HG02588 (cell line): ENCODE measurements around the gene CCM2.

Experiments
- ATAC-seq: cut with Tn5 transposase; IDR thresholded peaks from one replicate; pipeline ENCODE4 v1.9.1; 2021; ENCODE audit warnings: mild to moderate bottlenecking, moderate library complexity; ENCODE audit not compliant: unreplicated experiment

Gene CCM2

DNA sequence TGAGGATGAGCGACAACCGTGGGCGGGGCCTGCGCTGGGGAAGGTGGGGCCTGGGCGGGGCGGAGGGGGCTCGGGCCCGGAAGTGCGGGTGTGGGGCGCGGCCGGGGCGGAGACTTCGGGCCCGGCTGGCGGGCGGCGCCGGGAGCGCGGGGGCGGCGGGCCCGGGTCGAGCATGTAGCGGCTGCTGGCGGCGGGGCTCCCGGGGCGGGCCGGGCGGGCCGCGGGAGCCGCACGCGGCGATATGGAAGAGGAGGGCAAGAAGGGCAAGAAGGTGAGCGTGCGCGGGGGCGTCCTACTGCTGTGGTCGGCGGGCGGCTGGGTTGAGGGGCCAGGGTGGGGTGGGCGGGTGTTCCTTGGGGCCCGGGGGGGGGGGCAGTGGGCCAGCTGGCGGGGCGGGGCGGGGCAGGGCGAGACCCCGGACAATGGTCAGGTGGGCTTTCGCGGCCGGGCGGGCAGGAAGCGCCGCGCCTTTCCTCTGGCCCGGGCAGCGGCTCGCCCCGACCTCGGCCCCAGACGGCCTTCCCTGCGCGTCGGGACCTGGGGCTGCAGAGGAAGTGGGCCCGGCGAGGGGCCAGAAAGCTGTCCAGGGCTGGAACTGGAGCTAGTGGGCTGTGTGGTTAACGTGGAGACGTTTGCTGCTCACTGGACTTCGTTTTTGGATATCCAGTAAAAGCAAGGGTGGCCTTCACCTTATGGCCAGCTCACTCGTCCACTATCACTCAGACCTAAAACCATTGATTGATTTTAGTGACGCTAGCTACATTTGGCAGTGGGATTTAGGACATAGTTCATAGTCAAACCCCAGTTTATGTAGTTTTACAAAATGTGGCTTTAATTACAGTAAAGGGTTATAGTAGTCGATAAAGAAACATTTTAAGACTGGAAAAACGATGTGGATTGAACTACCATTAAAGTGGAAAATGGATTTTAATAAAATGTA, at the start of gene CCM2:
Gene CCM2, plus strand, starts transcription at position 109 of the 940 bp plus-strand sequence. Its CDS starts 133 bp downstream, at position 242.
- ATAC-seq: peak; percentile 6

- no peak for ATAC-seq
Measured at GRCh38 chr7:44953156-44953555, 46.8 kb upstream of the CCM2 start.

- ATAC-seq: no peak
Measured at GRCh38 chr7:44955733-44956132, 44.3 kb upstream of the CCM2 start.

DNA sequence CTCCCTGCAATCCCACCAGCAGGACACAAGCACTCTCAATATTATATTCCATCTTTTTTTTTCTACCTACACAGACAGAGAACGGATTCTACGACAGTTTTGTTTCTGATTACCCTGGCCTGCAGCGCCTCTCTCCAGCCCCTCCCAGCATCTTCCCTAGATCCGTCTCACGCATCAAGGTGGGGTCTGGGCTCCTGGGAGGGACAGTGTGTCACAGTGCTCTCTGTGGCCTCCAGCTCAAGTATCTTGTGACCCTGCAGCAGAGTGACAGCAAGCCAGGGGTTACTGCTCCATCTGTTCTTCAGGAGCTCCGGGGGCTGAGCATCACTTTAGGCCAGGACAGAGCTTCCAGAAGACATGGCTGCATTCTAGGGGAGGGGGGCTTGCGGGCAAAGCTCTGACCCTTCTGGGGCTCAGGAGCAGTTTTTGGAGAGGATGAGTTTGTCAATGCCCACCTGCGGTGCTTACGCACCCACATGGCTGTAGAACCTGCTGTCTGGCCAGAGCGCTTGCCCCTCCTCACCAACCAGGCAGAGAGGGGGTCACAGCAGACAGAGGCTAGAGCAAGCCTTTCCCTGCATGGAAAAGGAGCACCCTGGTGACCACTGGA, 43.7 kb upstream of the CCM2 start:
- no peak for ATAC-seq

DNA sequence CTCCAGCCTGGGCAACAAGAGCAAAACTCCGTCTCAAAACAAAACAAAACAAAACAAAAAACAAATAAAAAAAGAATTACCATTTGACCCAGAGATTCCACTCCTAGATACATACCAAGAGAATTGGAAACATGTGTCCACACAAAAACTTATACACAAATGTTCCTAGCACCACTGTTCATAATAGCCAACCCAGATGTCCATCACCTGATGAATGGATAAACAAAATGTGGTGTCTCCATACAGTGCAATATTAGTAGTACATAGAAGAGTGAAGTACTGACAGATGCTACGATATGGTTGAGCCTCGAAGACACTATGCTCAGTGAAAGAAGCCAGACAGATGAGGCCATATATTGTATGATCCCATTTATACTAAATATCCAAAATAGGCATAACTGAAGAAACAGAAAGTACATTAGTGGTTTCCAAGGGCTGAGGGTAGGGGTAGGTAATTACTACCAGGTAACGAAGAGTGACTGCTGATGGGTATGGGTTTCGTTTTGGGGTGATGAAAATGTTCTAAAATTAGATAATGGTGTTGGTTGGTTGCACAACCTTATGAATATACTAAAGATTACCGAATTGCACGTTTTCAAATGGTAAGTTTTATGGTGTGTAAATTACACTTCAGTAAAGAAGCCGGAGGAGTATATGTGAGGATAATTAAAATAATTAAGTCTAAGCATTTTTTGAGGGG, 41.2 kb upstream of the CCM2 start:
- ATAC-seq: no peak

GRCh38 chr7:44959433-44959951, 40.5 kb upstream of the CCM2 start:
- ATAC-seq: no peak

- no peak for ATAC-seq
Measured at GRCh38 chr7:44960011-44960580, 39.9 kb upstream of the CCM2 start.

GRCh38 chr7:44961844-44962482, 38.0 kb upstream of the CCM2 start:
- ATAC-seq: no peak

DNA sequence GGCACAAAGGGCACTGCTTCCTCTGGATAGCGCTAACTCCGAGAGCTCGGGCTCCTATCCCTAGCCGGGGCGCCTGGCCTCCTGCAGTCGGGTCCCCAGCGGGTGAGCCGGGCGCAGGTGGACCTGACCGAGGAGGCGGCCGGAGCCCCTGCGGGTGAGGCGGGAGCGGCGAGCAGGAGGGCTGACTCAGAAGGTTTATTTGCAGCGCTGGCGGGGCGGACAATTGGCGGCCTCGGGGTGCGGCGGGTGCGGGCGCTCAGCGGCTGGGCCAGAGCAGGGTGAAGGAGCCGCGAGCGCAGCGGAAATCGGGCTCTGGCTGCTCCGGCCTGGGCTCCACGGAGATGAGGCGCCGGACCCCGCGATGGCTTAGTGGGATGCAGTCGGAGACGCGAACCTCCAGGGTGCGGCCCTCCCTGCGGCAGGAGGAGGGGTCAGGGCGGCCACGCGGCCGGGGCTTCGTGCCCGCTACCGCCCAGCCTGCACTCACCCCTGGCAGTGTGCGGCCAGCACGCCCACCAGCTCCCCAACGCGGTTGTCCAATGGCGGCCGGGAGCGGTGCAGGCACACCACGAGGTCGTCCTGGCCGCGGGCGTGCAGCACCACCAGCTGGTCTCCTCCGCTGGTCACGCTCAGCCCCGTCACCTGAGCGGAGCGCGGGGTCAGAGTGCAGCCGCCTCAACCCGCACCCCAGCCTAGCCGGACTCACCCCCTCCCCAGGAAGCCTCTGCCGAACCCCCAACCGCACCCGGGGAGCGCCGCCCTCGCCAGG, 37.3 kb upstream of the CCM2 start:
- ATAC-seq: no peak

DNA sequence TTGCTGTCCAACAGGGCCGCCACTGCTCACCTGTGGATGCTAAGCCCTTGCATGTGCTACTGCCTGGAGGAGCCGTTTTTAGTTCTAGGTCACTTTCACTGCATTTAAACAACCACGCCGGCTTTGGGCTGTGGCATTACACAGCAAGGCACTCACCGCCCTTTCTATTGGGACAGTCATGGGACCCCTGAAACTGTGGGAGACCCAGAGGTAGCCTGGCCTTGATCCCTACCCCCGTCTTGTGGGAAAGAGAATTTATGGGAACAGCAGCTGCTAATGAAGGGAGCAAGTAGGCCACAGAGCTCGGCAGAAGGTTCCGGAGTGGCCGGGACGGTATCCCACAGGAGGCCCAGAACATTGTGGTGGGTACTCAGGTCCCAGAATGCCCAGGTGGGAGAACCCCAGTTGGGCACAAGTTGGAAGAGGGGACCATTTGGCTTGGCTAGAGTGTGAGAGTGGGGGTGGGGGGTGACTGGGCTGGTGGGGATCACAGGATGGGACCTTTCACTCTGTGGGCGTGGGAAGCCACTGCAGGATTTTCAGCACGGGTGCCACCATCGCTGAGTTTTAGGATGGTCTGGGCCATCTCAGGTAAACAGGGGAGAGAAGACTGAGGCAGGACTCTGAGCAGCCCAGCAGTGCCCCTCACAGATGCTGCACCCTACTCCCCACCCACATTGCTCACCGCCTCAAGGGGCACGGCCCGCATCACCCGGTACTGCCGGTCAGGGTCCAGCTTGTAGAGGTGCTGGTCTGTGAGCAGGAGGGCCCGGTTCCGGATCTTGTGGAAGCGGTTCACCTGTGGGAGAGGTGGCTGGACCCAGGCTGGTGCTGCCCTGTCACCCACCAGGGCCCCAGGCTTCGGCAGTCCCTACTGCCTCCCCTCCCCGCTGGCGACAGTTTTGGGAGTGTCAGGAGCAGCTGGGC, 36.4 kb upstream of the CCM2 start:
- no peak for ATAC-seq

GRCh38 chr7:44964384-44964830, 35.6 kb upstream of the CCM2 start:
- no peak for ATAC-seq

DNA sequence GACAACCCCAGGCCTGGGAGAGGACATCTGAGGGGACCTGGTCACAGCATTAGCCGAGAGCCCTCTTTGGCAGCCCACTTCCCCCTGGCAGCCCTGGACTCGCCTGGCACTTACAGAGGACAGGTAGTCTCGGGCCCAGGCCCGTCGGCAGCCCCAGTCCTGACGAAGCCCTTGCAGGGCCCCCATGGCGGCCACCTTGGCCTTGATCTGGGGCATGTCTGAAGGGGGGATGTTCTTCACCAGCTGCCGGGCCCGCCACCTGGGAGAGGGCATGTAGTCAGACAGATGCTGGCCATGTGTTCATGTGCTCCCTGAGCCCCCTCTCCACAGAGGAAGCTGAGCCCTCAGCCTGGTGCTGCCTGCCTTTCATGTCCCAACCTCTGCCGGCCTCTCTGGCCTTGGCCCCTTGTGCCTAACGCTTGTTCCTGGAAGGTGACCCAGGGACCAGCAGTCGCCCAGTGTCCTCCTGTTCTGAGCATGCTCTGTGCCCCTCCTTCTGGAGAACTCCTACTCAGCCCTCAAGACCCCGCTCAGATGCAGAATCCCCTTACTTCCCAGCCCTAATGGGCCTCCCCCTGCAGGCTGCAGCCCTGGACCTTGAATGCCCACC, 35.1 kb upstream of the CCM2 start:
- ATAC-seq: no peak

DNA sequence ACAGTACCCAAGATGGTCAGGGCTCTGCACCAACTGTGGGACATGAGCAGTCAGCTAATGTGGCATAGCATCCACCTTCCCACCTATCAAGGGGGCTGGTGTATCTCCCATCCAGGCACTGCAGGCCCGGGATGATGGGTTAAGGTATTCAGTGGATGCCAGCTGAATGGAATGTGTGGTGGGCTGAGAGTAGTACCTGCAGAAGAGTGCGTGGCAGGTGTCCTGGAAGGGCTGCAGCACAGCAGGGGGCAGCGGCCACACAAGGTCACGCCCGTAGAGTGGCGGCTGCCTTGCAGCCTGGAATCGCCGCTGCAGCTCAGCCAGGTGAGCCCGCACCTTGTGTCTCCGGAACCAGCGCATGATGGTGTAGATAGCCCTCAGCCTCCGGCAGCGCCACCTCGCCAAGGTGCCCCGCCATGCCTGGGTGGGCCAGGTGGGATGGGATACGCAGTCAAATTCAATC, 34.5 kb upstream of the CCM2 start:
- ATAC-seq: no peak

GRCh38 chr7:44965937-44966730, 33.9 kb upstream of the CCM2 start:
- no peak for ATAC-seq

DNA sequence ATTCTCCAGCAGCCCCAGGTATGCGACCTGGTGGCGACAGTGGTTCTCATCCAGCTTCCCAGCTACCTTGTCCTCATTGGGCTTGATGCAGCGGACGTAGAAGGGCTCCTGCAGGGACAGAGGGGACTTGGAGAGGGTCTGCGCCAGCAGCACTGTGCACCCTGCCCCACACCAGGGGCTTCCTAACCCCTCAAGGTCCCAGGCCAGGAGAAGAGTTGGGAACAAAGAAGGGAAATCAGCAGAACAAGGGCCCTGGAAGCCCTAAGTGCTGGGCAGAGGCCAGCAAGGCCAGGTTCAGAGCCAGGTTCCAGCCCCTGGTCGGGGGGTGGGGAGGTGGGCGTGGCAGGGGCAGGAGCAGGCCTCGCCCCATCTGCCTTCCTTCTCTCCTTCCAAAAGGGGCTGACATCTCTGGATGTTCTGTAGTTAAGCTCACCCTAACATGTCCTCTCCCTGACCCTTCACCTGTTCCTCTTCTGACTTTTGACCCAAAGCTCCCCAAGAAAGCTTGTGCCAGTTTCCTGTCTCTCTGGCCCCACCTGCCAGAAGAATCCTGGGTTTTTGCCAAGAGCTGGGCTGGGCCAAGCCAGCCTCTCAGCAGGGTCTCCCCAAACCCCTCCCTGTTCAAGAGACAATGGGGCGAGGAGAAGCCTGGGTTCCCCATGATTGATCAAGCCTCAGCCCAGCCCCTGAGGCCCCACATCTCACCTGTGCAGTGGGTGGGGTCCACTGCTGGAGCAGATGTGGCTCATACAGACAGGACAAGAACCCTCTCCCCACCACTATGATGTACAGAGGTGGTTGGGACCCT, 33.1 kb upstream of the CCM2 start:
- ATAC-seq: no peak
